Brain microvascular endothelial cell (primary cell): ENCODE results near the gene NINJ2.

Experiments
- DNase-seq: peaks from one replicate; pipeline ENCODE4 v3.0.0-alpha.2; 2020
- H3K27ac ChIP-seq: fragments of 250-450 bp; sonication (Bioruptor Pico); 2 replicates; pipeline ENCODE4 v1.5.1; 2020; ENCODE audit warnings: mild to moderate bottlenecking, moderate library complexity
- H3K27me3 ChIP-seq: fragments of 250-450 bp; sonication (Bioruptor Pico); replicated peaks from 2 replicates; pipeline ENCODE4 v1.5.1; 2020; ENCODE audit warnings: mild to moderate bottlenecking
- H3K36me3 ChIP-seq: fragments of 250-450 bp; sonication (Bioruptor Pico); replicated peaks from 2 replicates; pipeline ENCODE4 v1.5.1; 2020; ENCODE audit warnings: mild to moderate bottlenecking
- H3K4me3 ChIP-seq: 2 replicates; pipeline ENCODE4 v1.5.1; 2011; ENCODE audit warnings: low read depth, mild to moderate bottlenecking, control low read depth, low read length, moderate library complexity
- CTCF ChIP-seq: IDR thresholded peaks from 2 replicates; pipeline ENCODE4 v1.5.1; 2011; ENCODE audit warnings: low read depth, mild to moderate bottlenecking, moderate library complexity, low read length, control low read depth, inconsistent platforms; ENCODE audit errors: missing control alignments
- in situ Hi-C: cut with HindIII; loops from 2 replicates; pipeline ENCODE4 v1.10.0; 2017; ENCODE audit warnings: low sequenced_read_pairs, low pct_ligation_motif_present

NINJ2 gene

DNA sequence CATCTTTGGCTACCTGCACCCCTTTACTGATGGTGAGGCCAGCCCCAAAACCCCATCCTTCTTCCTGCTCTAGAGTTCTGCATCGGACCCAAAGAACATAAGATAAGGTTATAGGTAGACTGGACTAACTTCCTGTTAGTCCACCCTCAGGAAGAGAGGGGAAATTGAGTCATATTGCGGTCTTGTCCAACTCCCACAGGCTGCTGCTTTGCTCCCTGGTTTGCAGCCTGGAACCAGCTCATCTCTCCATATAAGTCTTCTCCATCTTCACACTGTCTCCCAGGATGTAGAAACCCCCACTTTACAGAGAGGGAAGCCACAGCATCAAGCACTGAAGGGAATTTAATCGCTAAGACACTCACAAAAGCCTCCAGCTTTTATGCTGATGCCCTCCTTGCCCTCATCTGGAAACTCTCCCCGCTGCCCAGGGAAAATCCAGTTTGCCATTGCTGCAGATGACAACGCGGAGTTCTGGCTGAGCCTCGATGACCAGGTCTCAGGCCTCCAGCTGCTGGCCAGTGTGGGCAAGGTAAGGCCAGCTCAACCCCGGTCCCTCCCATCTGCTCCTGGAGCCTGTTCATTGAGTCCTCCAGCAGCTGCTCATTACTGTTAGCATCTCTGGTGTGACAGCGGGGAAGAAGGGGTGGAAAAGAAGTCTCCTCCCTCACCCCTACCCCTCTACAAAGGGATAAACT lies 118.2 kb downstream of the NINJ2 start:
- no peak for TF ChIP-seq CTCF
- H3K36me3 ChIP-seq, result no peaks in the 10 kb centered on the region
- H3K27ac ChIP-seq, result no peak overlapping the region
- H3K27me3 ChIP-seq, result peaks cover 3% of the 10 kb centered on the region
- in situ Hi-C loops, result no loop called here
- H3K4me3 ChIP-seq, result no peak overlapping the region
- no peak for DNase-seq

GRCh38 chr12:544142-544541 lies 119.1 kb downstream of the NINJ2 start:
- DNase-seq, result no peak
- Histone ChIP-seq H3K36me3 (no peaks in the 10 kb centered on the region), H3K27me3 (peaks cover 3% of the 10 kb centered on the region), H3K4me3 (no peak overlapping the region), H3K27ac (no peak overlapping the region)
- in situ Hi-C loops, result no loop called here
- TF ChIP-seq CTCF, result no peak

DNA sequence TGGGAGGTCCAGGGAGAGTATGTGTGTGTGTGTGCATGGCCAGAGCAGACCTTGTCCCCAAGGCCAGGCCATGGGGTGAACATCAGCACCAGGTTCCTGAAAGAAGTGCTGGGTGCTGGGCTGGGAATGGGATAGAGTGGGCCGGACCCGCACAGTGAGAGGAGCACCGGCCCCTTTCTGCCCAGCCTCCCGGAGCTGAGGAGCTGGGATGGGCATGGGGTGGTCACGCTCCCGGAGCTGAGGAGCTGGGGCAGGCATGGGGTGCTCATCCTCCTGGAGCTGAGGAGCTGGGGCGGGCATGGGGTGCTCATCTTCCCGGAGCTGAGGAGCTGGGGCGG lies 120.2 kb downstream of the NINJ2 start:
- H3K27me3 ChIP-seq, result peaks cover 3% of the 10 kb centered on the region
- H3K4me3 ChIP-seq, result no peak overlapping the region
- no peak for TF ChIP-seq CTCF
- in situ Hi-C loops, result no loop called here
- H3K27ac ChIP-seq, result no peak overlapping the region
- DNase-seq, result no peak
- no peaks in the 10 kb centered on the region for H3K36me3 ChIP-seq

- peaks cover 3% of the 10 kb centered on the region for H3K27me3 ChIP-seq
- H3K36me3 ChIP-seq, result no peaks in the 10 kb centered on the region
- H3K27ac ChIP-seq, result no peak overlapping the region
- no peak overlapping the region for H3K4me3 ChIP-seq
- no peak for DNase-seq
- in situ Hi-C loops, result no loop called here
- no peak for TF ChIP-seq CTCF
Measured at GRCh38 chr12:542395-543113, 120.7 kb downstream of the NINJ2 start.

DNA sequence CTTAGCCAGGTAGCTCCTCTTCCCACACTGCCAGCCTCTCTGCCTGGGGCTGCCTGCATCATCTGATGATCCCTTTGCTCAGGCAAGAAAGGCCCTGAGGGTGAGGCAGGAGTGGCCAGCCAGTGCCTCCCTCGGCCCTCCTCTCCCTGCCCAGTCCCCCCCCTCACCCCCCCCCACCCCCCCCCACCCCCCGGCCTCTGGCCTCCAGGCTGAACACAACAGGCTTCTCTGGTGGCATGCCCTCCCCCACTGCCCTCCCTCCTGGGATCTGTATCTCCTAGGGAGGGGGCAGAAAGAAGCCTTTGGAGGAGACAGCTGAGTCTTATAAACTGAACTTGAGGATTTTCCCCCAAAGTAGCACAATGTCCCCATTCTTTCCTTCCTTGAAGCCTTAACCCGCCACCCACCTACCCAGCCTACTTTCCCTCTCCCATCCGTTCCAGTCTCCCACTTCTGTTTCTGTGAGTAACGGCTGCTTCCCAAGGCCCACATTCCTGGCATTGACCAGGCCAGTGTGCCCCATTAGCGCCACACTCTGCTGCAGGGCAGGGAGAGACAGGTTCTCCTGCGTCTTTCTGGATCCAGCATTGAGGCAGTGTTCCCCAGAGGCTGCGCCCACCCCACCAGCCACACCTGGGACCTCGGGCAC lies 121.4 kb downstream of the NINJ2 start:
- in situ Hi-C loops, result no loop called here
- Histone ChIP-seq H3K36me3 (no peaks in the 10 kb centered on the region), H3K27me3 (peaks cover 3% of the 10 kb centered on the region), H3K4me3 (no peak overlapping the region), H3K27ac (no peak overlapping the region)
- no peak for DNase-seq
- TF ChIP-seq CTCF, result no peak
